MG63 (cell line): ENCODE results near the gene APP. TPM values are rescaled to one million over a fixed set of nuclear protein-coding genes. Genes with fewer than 3 reads are reported as not detected.

ENCODE experiments used
- DNase-seq: peaks from one replicate; pipeline ENCODE4 v3.0.0-alpha.2; 2020
- H3K27me3 ChIP-seq: fragments of 250-450 bp; sonication (Bioruptor Pico); 2 replicates; pipeline ENCODE4 v1.5.1; 2020; ENCODE audit warnings: mild to moderate bottlenecking, moderate library complexity
- H3K36me3 ChIP-seq: fragments of 250-450 bp; sonication (Bioruptor Pico); 2 replicates; pipeline ENCODE4 v1.5.1; 2020; ENCODE audit warnings: mild to moderate bottlenecking, moderate library complexity
- H3K4me3 ChIP-seq: fragments of 250-450 bp; sonication (Bioruptor Pico); 2 replicates; pipeline ENCODE4 v1.5.1; 2020; ENCODE audit warnings: mild to moderate bottlenecking, moderate library complexity
- H3K9me3 ChIP-seq: fragments of 250-450 bp; sonication (Bioruptor Pico); 2 replicates; pipeline ENCODE4 v1.5.1; 2020; ENCODE audit warnings: mild to moderate bottlenecking, moderate library complexity
- total RNA-seq: library from RNA; depleted of rRNA; stranded (reverse); fragments of >200 nt; shearing (Covaris generic); gene quantifications from 2 replicates; pipeline ENCODE4 v1.2.3, GENCODE V29; 2014; ENCODE audit warnings: low replicate concordance

The APP gene
- total RNA-seq, 1 experiment from 2014 or later: 252 TPM

GRCh38 chr21:25967181-25967900 is 203.2 kb downstream of the APP start:
- Histone ChIP-seq H3K27me3 (no peaks in the 10 kb centered on the region), H3K36me3 (peaks cover 31% of the 10 kb centered on the region), H3K4me3 (no peak overlapping the region), H3K9me3 (peaks cover 6% of the 10 kb centered on the region)
- no peak for DNase-seq

GRCh38 chr21:25965951-25966707 is 204.4 kb downstream of the APP start:
- Histone ChIP-seq H3K4me3 (no peak overlapping the region), H3K36me3 (peaks cover 20% of the 10 kb centered on the region), H3K27me3 (no peaks in the 10 kb centered on the region), H3K9me3 (no peaks in the 10 kb centered on the region)
- DNase-seq: no peak

- H3K9me3 ChIP-seq: no peaks in the 10 kb centered on the region
- no peak overlapping the region for H3K4me3 ChIP-seq
- no peaks in the 10 kb centered on the region for H3K27me3 ChIP-seq
- peaks cover 16% of the 10 kb centered on the region for H3K36me3 ChIP-seq
- DNase-seq: no peak
These were observed 205.6 kb downstream of the APP start for GRCh38 chr21:25964926-25965325.

GRCh38 chr21:25964015-25964414 is 206.6 kb downstream of the APP start:
- no peaks in the 10 kb centered on the region for H3K9me3 ChIP-seq
- H3K4me3 ChIP-seq: no peak overlapping the region
- no peaks in the 10 kb centered on the region for H3K27me3 ChIP-seq
- H3K36me3 ChIP-seq: peaks cover 20% of the 10 kb centered on the region
- no peak for DNase-seq

- Histone ChIP-seq H3K4me3 (no peak overlapping the region), H3K36me3 (peaks cover 20% of the 10 kb centered on the region), H3K27me3 (no peaks in the 10 kb centered on the region), H3K9me3 (no peaks in the 10 kb centered on the region)
- DNase-seq: peak; percentile 51
These were observed 207.4 kb downstream of the APP start for GRCh38 chr21:25963181-25963580.

GRCh38 chr21:25961042-25961441 is 209.5 kb downstream of the APP start:
- no peak for DNase-seq
- H3K9me3 ChIP-seq: no peaks in the 10 kb centered on the region
- H3K36me3 ChIP-seq: peaks cover 5% of the 10 kb centered on the region
- no peaks in the 10 kb centered on the region for H3K27me3 ChIP-seq
- H3K4me3 ChIP-seq: no peak overlapping the region

GRCh38 chr21:25960402-25960801 is 210.2 kb downstream of the APP start:
- no peaks in the 10 kb centered on the region for H3K9me3 ChIP-seq
- no peaks in the 10 kb centered on the region for H3K27me3 ChIP-seq
- no peak for DNase-seq
- H3K36me3 ChIP-seq: peaks cover 11% of the 10 kb centered on the region
- no peak overlapping the region for H3K4me3 ChIP-seq

- no peak overlapping the region for H3K4me3 ChIP-seq
- peaks cover 16% of the 10 kb centered on the region for H3K36me3 ChIP-seq
- no peak for DNase-seq
- H3K9me3 ChIP-seq: no peaks in the 10 kb centered on the region
- H3K27me3 ChIP-seq: no peaks in the 10 kb centered on the region
These were observed 210.8 kb downstream of the APP start for GRCh38 chr21:25959799-25960198.

- Histone ChIP-seq H3K4me3 (no peak overlapping the region), H3K36me3 (peaks cover 29% of the 10 kb centered on the region), H3K9me3 (no peaks in the 10 kb centered on the region), H3K27me3 (no peaks in the 10 kb centered on the region)
- DNase-seq: no peak
These were observed 213.4 kb downstream of the APP start for GRCh38 chr21:25956993-25957714.

GRCh38 chr21:25955646-25956045 is 214.9 kb downstream of the APP start:
- no peaks in the 10 kb centered on the region for H3K9me3 ChIP-seq
- H3K4me3 ChIP-seq: no peak overlapping the region
- no peaks in the 10 kb centered on the region for H3K27me3 ChIP-seq
- H3K36me3 ChIP-seq: peaks cover 36% of the 10 kb centered on the region
- DNase-seq: no peak

- H3K9me3 ChIP-seq: no peaks in the 10 kb centered on the region
- peaks cover 31% of the 10 kb centered on the region for H3K36me3 ChIP-seq
- DNase-seq: no peak
- H3K4me3 ChIP-seq: no peak overlapping the region
- H3K27me3 ChIP-seq: no peaks in the 10 kb centered on the region
These were observed 216.9 kb downstream of the APP start for GRCh38 chr21:25953659-25954058.

- no peaks in the 10 kb centered on the region for H3K9me3 ChIP-seq
- H3K36me3 ChIP-seq: peaks cover 31% of the 10 kb centered on the region
- no peaks in the 10 kb centered on the region for H3K27me3 ChIP-seq
These were observed 217.4 kb downstream of the APP start for GRCh38 chr21:25953196-25953595.

GRCh38 chr21:25952306-25952705 is 218.3 kb downstream of the APP start:
- no peak overlapping the region for H3K4me3 ChIP-seq
- no peaks in the 10 kb centered on the region for H3K9me3 ChIP-seq
- H3K36me3 ChIP-seq: peaks cover 31% of the 10 kb centered on the region
- no peak for DNase-seq
- no peaks in the 10 kb centered on the region for H3K27me3 ChIP-seq

More at GRCh38 chr21:25953196-25953595, 217.4 kb downstream of the APP start:
- no peak for DNase-seq
- no peak overlapping the region for H3K4me3 ChIP-seq

GRCh38 chr21:25949701-25950100 is 220.9 kb downstream of the APP start:
- no peak for DNase-seq
- H3K27me3 ChIP-seq: no peaks in the 10 kb centered on the region
- no peak overlapping the region for H3K4me3 ChIP-seq

GRCh38 chr21:25944672-25945213 is 225.8 kb downstream of the APP start:
- Histone ChIP-seq H3K9me3 (peaks cover 3% of the 10 kb centered on the region; the same call in 1 of the 2 replicates), H3K36me3 (peaks cover 11% of the 10 kb centered on the region; the same call in 1 of the 2 replicates), H3K4me3 (no peak overlapping the region), H3K27me3 (no peaks in the 10 kb centered on the region)
- no peak for DNase-seq

More at GRCh38 chr21:25949701-25950100, 220.9 kb downstream of the APP start:
- peaks cover 30% of the 10 kb centered on the region for H3K36me3 ChIP-seq
- H3K9me3 ChIP-seq: peaks cover 3% of the 10 kb centered on the region; the same call in 1 of the 2 replicates

GRCh38 chr21:25944082-25944481 is 226.5 kb downstream of the APP start:
- Histone ChIP-seq H3K36me3 (peaks cover 11% of the 10 kb centered on the region; the same call in 1 of the 2 replicates), H3K4me3 (no peak overlapping the region), H3K9me3 (peaks cover 3% of the 10 kb centered on the region; the same call in 1 of the 2 replicates), H3K27me3 (no peaks in the 10 kb centered on the region)
- no peak for DNase-seq

- Histone ChIP-seq H3K27me3 (no peaks in the 10 kb centered on the region), H3K4me3 (no peak overlapping the region), H3K9me3 (peaks cover 3% of the 10 kb centered on the region; the same call in 1 of the 2 replicates), H3K36me3 (peaks cover 11% of the 10 kb centered on the region)
- DNase-seq: no peak
These were observed 228.4 kb downstream of the APP start for GRCh38 chr21:25942135-25942534.
